HG03378 (cell line): ENCODE measurements around the gene MTCH1.

Source experiments
- ATAC-seq: cut with Tn5 transposase; IDR thresholded peaks from one replicate; pipeline ENCODE4 v1.9.1; 2021; ENCODE audit warnings: mild to moderate bottlenecking, moderate library complexity; ENCODE audit not compliant: unreplicated experiment

The MTCH1 gene, protein sequence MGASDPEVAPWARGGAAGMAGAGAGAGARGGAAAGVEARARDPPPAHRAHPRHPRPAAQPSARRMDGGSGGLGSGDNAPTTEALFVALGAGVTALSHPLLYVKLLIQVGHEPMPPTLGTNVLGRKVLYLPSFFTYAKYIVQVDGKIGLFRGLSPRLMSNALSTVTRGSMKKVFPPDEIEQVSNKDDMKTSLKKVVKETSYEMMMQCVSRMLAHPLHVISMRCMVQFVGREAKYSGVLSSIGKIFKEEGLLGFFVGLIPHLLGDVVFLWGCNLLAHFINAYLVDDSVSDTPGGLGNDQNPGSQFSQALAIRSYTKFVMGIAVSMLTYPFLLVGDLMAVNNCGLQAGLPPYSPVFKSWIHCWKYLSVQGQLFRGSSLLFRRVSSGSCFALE

DNA sequence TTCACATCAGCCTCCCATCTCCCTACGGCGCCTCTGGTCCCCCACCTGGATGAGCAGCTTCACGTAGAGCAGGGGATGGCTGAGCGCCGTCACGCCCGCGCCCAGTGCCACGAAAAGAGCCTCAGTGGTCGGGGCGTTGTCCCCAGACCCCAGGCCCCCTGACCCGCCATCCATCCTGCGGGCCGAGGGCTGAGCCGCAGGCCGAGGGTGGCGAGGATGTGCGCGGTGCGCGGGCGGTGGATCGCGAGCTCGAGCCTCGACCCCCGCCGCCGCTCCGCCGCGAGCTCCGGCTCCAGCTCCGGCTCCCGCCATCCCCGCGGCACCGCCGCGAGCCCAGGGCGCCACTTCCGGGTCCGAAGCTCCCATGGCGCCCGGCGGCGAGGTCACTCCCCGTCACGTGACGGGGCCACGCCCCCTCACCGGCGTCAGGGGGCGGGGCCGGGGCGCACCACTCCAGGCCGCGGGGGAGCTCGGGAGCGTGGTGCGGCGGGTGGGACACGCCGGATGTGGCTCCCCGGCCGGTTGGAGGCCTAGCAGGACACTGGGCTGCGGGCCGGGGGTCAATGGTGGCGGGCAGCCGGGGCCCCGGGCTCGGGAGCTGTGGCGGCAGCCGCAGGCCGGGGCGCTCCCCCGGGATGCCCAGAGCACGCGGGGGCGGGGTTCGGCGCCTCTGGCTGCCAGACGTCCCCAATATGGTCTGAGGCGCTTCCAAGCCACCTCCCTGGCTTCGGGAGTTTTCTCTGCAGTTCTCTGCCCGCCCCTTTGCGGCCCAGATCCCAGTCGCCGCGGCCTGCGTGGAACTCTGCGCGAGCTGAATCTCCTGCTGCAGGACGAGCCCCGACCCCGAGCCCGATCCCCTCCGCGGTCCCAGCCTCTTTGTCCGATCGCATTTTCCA is at the start of gene MTCH1:
Gene MTCH1 (minus strand): TSS at position 389 of the 896 bp plus-strand sequence. CDS start 23 bp downstream, at position 366.
- ATAC-seq: peak; percentile 68

DNA sequence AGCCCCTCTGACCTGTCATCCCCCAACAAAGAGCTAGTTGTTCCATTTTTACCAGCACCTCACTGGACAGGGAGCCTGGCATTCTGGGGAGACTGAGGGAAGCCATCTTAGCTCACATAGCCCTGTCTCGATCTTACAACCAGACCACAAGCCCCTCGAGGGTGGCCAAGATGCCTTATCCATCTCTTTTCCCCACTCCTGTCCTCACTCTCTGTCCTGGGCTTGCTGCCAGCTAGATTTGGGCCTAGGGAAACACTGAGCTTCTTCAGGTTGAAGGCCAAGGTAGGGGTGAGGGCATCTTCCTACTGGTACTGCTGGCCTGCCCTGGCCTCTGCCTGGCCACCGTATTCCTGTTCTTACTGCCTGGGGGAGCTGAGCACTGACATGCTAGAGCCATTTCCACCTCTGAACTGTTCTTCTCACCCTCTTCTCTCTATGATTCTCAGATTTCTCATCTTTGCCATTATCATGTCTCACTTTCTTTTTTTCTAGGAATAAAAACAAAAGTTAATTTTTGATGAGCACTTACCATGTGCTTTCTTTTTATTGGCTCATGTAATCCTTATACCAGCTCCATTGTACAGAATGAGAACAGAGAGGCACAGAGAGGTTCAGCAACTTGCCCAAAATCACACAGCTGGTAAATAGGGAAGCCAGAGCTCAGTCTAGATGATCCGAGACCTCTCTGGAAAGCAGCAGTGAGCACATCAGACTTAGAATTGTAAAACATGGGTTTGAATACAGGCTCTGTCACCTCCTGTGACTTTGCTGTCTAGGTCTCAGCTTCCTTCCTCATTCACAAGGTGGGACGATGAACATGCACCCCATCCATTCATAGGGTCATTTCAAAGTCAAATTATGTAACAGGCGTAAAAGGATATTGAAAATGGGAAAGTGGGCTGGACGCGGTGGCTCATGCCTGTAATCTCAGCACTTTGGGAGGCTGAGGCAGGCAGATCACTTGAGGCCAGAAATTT is 48.1 kb upstream of the MTCH1 start:
- ATAC-seq: no peak

DNA sequence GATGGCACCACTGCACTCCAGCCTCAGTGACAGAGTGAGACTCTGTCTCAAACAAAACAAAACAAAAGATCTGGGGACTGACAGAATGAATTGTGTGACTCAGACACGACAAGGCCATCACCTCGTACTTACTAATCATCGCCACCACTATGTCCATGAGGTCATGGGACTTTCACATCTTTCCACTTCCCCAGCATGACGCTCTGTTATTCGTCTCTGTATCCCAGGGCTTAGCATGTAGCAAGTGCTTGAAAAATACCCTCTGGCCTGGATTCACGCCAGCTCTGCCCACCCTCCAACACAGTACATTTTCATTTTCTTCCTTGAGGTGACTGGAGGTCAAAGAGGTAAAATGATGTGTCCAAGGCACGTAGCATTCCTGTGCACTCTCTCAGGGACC is 47.3 kb upstream of the MTCH1 start:
- ATAC-seq: no peak

DNA sequence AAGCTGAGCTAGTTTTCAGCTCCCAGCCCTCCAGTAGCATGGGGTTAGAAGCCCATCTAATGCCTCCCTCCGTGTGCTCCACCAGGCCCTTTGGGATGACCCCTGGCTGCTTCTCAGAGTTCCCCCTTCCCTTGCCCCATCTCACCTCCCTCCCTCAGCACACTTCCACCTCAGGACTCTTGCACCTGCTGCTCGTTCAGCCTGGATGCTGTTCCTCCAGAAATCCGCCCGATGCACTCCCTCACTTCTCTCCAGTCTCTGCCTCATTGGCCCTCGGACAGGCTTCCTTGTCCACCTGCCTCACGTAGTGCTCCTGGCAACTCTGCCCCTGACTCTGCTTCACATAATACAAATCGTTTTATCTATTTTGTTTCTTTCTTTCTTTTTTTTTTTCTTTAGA is 46.2 kb upstream of the MTCH1 start:
- ATAC-seq: no peak

DNA sequence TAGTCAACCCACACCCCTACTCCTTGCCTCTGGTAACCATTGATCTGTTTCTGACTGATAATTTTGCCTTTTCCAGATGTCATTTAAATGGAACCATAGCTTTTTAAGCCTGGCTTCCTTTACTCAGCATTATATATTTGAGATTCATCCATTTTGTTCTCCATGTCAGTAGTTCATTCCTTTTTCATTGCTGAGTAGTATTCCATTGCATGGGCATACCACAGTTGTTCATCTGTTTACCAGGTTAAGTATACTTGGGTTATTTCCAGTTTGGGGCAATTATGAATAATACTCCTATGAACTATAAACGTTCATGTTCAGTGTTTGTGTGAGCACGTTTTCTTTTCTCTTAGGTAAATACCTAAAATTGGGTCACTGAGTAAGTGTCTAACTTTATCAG is 44.6 kb upstream of the MTCH1 start:
- ATAC-seq: no peak

DNA sequence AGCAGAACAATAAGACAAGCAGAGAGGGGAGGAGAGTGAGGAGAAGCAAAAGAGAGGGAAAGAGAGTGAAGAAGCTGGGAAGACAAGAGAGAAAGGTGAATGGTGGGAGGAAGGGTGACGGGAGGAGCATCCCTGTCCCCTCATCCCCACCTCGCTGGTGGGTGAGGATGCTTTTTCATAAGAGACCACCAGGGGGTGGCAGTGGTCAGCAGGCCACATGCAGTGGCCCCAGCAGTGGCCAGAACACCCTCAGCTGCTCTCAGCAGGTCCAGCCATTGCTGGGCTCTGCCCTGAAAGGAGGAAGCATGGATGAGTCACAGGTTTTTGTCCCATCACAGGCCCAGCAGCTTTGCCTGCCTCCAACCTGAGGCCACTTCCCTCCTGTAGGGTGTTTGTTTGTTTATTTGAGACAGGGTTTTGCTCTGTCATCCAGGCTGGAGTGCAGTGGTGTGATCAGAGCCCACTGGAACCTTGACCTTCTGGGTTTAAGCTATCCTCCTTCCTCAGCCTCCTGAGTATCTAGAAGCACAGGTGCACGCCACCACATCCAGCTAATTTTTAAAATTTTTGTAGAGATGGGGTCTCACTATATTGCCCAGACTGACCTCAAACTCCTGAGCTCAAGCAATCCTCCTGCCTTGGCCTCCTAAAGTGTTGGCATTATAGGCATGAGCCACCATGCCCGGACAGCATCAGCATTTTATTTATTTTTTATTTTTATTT is 43.4 kb upstream of the MTCH1 start:
- no peak for ATAC-seq

DNA sequence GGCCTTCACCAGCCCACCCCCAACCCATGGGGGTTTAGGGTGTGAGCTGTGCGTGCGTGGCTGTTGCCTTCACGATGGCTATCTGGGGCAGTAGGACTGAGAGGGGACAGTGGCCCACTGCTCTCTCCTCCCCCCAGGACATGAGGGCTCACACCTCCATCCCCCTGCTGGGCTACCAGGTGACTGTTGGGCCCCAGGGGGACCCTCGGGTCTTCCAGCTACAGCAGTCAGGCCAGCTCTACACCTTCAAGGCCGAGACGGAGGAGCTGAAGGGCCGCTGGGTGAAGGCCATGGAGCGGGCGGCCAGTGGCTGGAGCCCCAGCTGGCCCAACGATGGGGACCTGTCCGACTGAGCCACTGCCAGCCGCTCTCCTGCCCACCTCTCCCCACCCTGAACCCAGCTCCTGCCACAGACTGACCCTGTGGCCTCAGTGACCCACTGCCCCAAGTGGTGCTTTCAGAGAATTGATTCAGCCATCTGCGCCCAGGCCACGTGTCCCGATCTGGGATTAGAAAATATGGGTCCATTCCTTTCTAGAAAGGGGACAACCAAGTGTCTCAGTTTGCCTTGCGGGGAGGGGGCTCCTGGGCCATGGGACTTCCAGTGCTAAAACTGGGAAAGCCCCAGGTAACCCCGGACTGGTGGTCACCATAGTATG is 41.9 kb upstream of the MTCH1 start:
- no peak for ATAC-seq

DNA sequence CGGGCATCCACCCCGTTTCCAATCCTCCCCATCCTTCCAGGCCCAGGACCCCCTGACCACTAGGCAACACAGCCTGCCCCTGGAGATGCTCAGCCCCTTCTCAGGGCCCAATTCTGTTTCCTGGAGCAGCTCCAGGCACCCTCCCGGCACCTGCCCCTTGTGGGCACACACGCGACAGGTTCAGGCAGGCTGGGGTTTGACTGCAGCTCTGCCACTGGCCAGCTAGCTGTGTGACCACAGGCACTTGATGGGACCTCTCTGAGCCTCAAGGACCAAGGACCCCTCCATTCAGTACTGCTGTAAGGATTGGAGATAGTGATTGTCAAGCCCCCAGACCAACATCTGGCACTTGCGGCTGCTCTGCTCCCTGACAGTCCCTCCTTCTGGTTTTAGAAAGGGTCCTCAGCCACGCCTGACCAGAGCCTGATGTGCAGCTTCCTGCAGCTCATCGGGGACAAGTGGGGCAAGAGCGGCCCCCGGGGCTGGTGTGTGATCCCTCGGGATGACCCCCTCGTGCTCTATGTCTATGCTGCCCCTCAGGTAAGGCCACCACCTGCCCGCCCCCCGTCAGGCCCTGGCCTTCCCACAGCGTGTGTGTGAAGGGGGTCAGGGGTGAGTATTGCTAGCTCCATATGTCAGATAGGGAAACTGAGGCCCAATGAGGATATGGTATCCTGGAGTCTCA is 41.2 kb upstream of the MTCH1 start:
- ATAC-seq: no peak

DNA sequence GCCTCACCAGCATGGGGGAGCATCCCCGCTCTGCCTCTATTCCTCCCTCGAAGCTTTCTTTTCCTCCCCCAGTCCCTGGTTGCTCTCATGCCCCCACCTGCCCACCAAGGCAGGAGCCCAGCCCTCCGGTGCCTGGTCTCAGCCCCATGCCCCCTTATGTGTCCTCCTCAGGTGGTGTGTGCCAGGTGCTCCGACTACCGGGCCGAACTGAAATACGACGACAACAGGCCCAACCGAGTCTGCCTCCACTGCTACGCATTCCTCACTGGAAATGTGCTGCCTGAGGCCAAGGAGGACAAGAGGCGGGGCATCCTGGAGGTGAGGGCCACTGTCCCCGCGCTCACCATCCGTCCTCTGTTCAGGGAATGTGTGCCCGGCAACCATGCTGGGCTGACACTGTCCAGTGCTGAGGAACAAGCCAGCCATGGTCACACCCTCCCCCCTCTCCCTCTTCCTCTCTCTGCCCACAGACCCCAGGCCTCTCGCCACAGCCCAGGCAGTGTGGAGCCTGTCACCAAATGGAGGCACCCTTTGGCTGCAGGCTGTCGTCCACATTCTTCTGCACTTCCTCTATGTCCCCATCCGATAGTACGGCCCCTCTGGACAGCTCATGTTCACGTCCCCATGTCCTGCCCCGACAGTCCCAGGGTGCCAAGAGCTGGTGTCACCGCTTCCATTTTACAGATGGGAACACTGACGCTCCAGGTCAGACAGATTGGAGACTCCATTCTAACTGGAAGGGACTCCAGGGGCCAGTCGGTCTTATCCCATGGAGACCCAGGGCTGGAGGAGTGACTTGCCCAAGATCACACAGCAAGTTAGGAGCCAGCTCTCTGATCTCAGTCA is 39.8 kb upstream of the MTCH1 start:
- no peak for ATAC-seq

DNA sequence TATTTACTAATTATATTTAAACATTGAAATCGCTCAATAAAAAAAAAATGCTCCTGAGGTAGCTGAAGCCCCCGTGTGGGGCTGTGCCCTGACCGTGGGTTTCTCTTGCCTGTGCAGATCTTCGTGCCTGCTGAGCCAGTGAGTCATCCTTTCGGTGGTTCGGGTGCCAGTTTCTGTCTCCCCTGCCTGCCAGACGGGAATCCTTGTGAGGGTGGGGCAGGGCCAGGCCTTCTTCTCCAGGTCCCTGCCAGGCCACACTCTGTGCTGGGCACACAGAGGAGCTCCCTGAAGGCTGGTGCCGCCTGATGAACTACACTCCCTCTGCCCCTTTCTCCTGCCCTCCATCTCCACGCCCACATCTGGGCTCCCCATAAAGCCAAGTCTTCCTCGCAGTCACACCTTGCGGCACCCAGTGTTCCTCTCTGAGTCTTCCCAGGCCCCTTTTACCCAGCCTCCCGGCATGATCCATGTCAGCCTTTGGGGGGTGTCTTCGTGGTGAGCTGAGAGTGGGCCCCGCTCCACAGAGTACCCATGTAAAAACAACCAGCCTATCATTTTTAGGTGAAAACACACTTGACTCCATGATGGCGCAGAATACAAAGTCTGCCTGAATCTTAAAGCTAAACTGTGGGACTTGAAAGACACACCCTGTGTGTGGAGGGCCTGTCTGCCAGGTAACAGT is 38.8 kb upstream of the MTCH1 start:
- ATAC-seq: no peak

DNA sequence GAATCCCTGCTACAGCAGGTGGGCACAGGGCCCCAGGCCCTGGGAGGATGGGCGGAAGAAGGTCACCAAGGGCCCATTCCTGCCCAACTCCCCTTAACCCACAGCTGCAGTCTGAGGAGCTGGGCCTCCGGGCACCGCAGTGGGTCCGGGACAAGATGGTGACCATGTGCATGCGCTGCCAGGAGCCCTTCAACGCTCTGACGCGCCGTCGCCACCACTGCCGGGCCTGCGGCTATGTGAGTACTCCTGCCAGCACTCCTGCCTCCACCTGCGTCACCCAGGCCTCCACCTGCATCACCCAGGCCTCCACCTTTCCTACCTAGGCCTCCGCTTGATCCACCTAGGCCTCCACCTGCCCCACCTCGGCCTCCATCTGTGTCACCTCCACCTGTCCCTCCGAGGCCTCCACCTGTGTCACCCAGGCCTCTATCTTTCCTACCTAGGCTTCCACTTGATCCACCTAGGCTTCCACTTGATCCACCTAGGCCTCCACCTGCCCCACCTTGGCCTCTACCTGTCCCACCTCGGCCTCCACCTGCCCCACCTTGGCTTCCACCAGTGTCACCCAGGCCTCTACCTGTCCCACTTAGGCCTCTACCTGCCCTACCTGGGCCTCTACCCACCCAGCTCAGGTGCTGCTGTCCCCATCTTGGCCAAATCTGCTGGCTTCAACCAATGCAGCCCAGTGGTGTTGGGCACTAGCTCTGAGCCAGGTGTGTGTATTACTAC is 36.3 kb upstream of the MTCH1 start:
- no peak for ATAC-seq

DNA sequence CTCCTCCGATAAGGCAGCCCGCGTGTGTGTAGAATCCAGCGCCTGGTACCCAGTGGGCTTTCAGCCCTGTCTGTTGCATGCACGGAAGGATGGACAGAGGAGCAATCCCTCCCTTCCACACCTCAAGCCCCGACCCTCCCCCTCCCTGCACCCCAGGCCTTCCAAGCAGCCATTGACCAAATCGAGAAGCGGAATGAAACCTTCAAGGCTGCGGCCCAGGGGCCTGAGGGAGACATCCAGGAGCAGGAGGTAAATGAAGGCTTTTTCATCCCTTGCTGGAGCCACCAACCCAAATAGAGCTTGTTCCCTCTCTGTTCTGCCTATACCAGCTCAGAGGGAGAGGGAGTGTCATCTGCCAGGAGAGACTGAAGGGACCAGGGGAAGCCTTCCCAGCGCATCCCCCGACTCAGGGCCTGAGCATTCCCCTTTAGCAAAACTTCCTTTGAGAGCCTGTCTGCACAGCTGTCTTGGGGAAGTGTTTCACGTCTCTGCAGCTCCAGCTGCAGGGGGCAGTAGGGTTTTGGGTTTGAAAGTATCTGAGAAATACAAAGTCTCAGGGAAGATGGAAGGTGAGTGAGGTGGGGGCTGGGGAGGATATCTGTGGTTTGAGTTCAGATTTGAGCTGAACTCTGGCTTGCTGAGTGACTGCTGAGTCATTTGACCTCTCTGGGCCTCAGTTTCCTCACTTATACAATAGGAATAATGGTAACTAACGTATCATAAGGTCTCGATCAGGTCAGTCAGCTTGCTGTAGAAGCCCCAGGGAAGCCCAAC is 35.5 kb upstream of the MTCH1 start:
- no peak for ATAC-seq

DNA sequence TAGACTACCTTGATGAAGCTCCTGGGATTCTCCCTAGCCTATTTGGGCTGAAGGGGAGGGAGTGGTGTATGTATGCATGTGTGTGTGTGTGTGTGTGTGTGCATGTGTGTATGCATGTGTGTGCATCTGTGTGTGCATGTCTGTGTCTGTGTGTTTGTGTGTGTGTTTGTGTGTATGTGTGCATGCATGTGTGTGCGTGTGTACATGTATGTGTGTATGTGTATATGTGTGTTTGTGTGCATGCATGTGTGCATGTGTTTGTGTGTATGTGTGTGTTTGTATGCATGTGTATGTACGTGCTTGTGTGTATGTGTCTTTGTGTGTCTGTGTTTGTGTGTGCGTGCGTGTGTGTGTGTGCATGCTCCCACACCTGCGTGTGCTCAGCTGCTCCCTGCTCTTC is 34.8 kb upstream of the MTCH1 start:
- no peak for ATAC-seq

DNA sequence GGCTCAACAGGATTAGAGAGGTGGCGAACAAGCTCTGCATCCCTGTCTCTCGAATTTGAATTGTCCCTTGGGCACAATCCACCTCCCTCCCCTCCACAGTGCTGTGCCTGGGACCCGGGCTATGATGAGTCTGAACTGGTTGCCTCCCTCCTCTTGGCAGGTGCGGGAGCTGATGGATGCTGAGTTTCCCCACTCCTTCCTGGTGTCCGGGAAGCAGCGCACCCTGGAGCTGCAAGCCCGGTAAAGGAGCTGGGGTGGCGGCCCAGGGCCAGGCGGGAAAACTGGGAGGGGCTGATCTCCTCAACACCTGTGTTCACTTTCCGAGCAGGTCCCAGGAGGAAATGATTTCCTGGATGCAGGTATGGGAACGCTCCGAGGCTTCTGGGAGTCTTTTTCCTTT is 34.4 kb upstream of the MTCH1 start:
- ATAC-seq: no peak

DNA sequence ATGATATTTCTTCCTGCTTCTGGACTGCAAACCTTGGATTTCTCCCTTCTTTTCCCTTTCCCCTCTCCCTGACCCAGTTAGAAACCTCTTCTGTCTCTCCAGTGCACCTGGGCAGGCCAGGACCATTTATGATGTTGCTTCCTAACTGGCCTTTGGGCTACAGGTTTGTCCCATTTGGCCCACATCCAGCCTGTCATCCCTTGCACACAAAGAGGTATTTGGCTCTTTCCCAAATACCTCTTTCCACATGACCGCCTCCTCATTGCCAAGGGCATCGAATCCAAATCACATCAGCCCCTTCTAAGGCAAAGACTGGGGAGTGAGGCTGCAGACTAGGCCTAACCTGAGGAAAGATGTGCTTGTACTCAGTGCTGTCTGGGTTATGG is 33.1 kb upstream of the MTCH1 start:
- ATAC-seq: no peak
